ENCODE measurements around the gene TSN.
A peak's percentile ranks its signal among the peaks of the same experiment; 100 is the strongest.

Gene TSN

DNA sequence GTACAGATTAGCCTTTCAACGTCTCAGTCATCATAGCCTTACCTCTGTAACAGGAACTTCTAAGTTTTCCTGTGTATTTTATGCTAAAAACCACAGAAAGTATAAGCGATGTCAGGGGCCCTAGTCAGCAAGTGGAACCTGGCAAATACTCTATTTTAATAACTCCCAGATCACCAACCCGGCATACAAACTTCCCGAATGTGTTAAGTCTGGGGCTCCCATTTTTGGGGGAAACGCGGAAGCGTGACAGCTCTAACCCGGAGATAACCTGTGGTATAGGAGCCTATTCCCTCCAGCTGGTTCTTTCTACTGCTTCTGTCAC lies 19.4 kb upstream of the TSN start:
- Histone ChIP-seq H2AFZ (ENCODE audit: low read length) (peak overlapping the region; percentile 83), H3K4me3 (ENCODE audit: low read length, poor library complexity, severe bottlenecking) (peak overlapping the region; percentile 89), H4K20me1 (ENCODE audit: insufficient read depth, low read length, poor library complexity, severe bottlenecking) (peaks cover 25% of the 10 kb centered on the region)

DNA sequence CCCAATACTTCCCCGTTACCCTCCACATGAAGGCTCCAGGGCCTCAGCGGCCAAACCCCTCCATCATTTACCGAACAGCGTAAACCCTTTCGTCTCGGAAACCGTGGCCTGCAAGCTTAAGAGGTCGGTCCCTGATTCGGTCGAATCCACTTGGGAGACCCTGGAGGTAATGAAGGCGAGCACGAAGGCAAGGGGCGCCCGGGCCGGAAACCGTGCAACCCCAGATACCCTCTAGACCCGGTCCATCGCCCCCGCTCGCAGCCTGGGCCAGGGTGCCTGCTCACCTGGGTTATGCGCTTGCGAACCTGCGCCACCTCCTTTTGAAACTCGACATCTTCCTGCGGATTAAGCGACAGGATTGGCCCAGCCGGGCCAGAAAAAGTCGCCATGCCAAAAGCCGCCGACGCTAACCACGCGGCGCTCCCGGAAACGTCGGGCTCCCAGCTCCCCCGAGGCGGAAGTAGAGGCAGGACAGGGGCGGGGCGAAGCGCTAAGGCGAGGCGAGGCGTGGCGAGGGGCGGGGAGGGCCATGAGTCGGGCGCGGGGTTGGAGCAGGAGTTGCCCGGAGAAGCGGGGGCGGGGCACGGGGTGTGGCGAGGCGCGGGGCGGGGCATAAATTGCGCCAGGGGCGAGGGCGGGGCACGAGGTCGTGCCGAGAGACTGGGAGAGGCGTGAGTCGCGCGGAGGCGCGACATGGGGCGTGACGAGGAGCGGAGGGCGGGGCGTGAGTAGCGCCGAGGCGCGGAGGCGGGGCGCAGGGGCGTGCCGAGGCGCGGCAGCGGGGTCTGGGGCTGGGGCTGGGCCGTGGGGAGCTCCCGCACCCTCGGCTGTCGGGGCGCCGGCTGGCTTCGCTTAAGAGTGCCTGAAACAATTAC lies 18.8 kb upstream of the TSN start, which contains the start of gene NIFK:
NIFK (minus strand) TSS at position 414 of the 875 bp plus-strand sequence; CDS start at position 389, 25 bp downstream.
- peaks cover 48% of the 10 kb centered on the region for H3K79me2 ChIP-seq (ENCODE audit: insufficient read depth, low read length)
- no peaks in the 10 kb centered on the region for H3F3A ChIP-seq (ENCODE audit: low read depth)
- H3K4me1 ChIP-seq (ENCODE audit: insufficient read depth, low read length, poor library complexity, severe bottlenecking), result peaks cover 20% of the 10 kb centered on the region
- peaks cover 12% of the 10 kb centered on the region for H3K36me3 ChIP-seq (ENCODE audit: insufficient read depth, low read length)
- no peaks in the 10 kb centered on the region for H3K9me3 ChIP-seq (ENCODE audit: insufficient read depth, low read depth, low read length)
- peak within 1 kb of the TSS; percentile 79 for H3K4me2 ChIP-seq (ENCODE audit: low read depth, low read length, poor library complexity, severe bottlenecking)
- peak within 1 kb of the TSS; percentile 84 for H3K9ac ChIP-seq (ENCODE audit: low read depth, low read length, poor library complexity, severe bottlenecking)
- H3K9me2 ChIP-seq (replicated peaks; ENCODE audit: low read depth, low read length), result no peaks in the 10 kb centered on the region
- TF ChIP-seq, protein P1, sequence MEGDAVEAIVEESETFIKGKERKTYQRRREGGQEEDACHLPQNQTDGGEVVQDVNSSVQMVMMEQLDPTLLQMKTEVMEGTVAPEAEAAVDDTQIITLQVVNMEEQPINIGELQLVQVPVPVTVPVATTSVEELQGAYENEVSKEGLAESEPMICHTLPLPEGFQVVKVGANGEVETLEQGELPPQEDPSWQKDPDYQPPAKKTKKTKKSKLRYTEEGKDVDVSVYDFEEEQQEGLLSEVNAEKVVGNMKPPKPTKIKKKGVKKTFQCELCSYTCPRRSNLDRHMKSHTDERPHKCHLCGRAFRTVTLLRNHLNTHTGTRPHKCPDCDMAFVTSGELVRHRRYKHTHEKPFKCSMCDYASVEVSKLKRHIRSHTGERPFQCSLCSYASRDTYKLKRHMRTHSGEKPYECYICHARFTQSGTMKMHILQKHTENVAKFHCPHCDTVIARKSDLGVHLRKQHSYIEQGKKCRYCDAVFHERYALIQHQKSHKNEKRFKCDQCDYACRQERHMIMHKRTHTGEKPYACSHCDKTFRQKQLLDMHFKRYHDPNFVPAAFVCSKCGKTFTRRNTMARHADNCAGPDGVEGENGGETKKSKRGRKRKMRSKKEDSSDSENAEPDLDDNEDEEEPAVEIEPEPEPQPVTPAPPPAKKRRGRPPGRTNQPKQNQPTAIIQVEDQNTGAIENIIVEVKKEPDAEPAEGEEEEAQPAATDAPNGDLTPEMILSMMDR (conservative IDR thresholded peaks at IDR 0.05; ENCODE audit: low read length), result no peak
- no peak for TF ChIP-seq EZH2phosphoT487 (IDR thresholded peaks at IDR 0.05; ENCODE audit: borderline replicate concordance)
- no peaks in the 10 kb centered on the region for H3K27me3 ChIP-seq (ENCODE audit: insufficient read depth, low read length, poor library complexity, severe bottlenecking)
- H4K20me1 ChIP-seq (ENCODE audit: insufficient read depth, low read length, poor library complexity, severe bottlenecking), result peaks cover 25% of the 10 kb centered on the region
- peak within 1 kb of the TSS; percentile 86 for H2AFZ ChIP-seq (ENCODE audit: low read length)
- H3K4me3 ChIP-seq (ENCODE audit: low read length, poor library complexity, severe bottlenecking), result peak within 1 kb of the TSS; percentile 89

More for the DNA sequence above, 19.4 kb upstream of the TSN start:
- Histone ChIP-seq H3F3A (ENCODE audit: low read depth) (no peaks in the 10 kb centered on the region), H3K9me2 (replicated peaks; ENCODE audit: low read depth, low read length) (no peaks in the 10 kb centered on the region), H3K36me3 (ENCODE audit: insufficient read depth, low read length) (peaks cover 18% of the 10 kb centered on the region), H3K27me3 (ENCODE audit: insufficient read depth, low read length, poor library complexity, severe bottlenecking) (no peaks in the 10 kb centered on the region), H3K4me1 (ENCODE audit: insufficient read depth, low read length, poor library complexity, severe bottlenecking) (peaks cover 20% of the 10 kb centered on the region), H3K9ac (ENCODE audit: low read depth, low read length, poor library complexity, severe bottlenecking) (peak overlapping the region; percentile 84), H3K79me2 (ENCODE audit: insufficient read depth, low read length) (peaks cover 54% of the 10 kb centered on the region), H3K9me3 (ENCODE audit: insufficient read depth, low read depth, low read length) (no peaks in the 10 kb centered on the region), H3K4me2 (ENCODE audit: low read depth, low read length, poor library complexity, severe bottlenecking) (peak overlapping the region; percentile 79)
- no peak for TF ChIP-seq EZH2phosphoT487 (IDR thresholded peaks at IDR 0.05; ENCODE audit: borderline replicate concordance)
- TF ChIP-seq, protein P1 (conservative IDR thresholded peaks at IDR 0.05; ENCODE audit: low read length), result no peak

DNA sequence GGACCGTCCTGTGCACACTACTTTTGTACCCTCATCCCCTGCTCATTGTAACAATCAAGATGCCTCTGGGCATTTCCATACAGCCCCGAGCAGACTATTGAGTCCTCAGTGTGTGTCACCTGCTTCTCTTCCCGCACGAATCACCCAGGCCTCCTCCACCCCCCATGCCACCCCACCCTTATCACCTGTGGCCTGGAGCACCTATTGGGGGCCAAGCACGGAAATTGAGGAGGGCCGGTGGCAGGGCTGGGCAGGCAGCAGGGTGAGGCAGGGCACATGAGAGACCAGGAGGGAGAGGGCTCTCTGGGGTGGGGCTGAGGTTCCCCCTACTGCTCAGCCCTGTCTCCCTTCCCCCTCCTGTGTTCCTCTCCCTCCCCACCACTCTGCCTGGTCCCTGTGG lies 14.5 kb upstream of the TSN start:
- Histone ChIP-seq H3K4me1 (ENCODE audit: insufficient read depth, low read length, poor library complexity, severe bottlenecking) (peaks cover 5% of the 10 kb centered on the region), H3K9me2 (replicated peaks; ENCODE audit: low read depth, low read length) (no peaks in the 10 kb centered on the region), H3K79me2 (ENCODE audit: insufficient read depth, low read length) (peaks cover 7% of the 10 kb centered on the region), H3K36me3 (ENCODE audit: insufficient read depth, low read length) (no peaks in the 10 kb centered on the region), H3K27me3 (ENCODE audit: insufficient read depth, low read length, poor library complexity, severe bottlenecking) (no peaks in the 10 kb centered on the region), H4K20me1 (ENCODE audit: insufficient read depth, low read length, poor library complexity, severe bottlenecking) (peaks cover 5% of the 10 kb centered on the region), H3K9me3 (ENCODE audit: insufficient read depth, low read depth, low read length) (no peaks in the 10 kb centered on the region), H3K9ac (ENCODE audit: low read depth, low read length, poor library complexity, severe bottlenecking) (no peak overlapping the region), H3K4me2 (ENCODE audit: low read depth, low read length, poor library complexity, severe bottlenecking) (no peak overlapping the region), H3F3A (ENCODE audit: low read depth) (no peaks in the 10 kb centered on the region), H3K4me3 (ENCODE audit: low read length, poor library complexity, severe bottlenecking) (no peak overlapping the region), H2AFZ (ENCODE audit: low read length) (no peak overlapping the region)
- TF ChIP-seq, protein P1 (conservative IDR thresholded peaks at IDR 0.05; ENCODE audit: low read length), result no peak
- no peak for TF ChIP-seq EZH2phosphoT487 (IDR thresholded peaks at IDR 0.05; ENCODE audit: borderline replicate concordance)

Measured in Loucy (cell line).